Measurements from ENCODE around the gene APBB1.

Gene APBB1

GRCh38 chr11:6420677-6421076 is 1.8 kb upstream of the APBB1 start:
- Histone ChIP-seq H3K4me1 (ENCODE audit: insufficient read depth, low read length, severe bottlenecking) (peaks cover 12% of the 10 kb centered on the region), H3K36me3 (ENCODE audit: insufficient read depth, low read length) (no peaks in the 10 kb centered on the region), H3K9ac (ENCODE audit: low read length) (no peak overlapping the region), H3K27ac (ENCODE audit: low read depth, low read length, poor library complexity, severe bottlenecking) (no peak overlapping the region), H3K4me2 (ENCODE audit: low read length) (no peak overlapping the region), H3K79me2 (ENCODE audit: insufficient read depth, low read length) (no peaks in the 10 kb centered on the region), H3K9me3 (ENCODE audit: low read length) (no peaks in the 10 kb centered on the region), H3F3A (ENCODE audit: insufficient read depth, low read length) (no peaks in the 10 kb centered on the region), H3K27me3 (ENCODE audit: insufficient read depth, low read length) (peaks cover 7% of the 10 kb centered on the region; the same call in 1 of the 2 replicates), H3K9me2 (ENCODE audit: low read depth, low read length) (no peaks in the 10 kb centered on the region), H4K20me1 (ENCODE audit: insufficient read depth, low read length) (no peaks in the 10 kb centered on the region), H2AFZ (ENCODE audit: low read length) (no peak overlapping the region), H3K4me3 (ENCODE audit: low read depth, low read length, poor library complexity, severe bottlenecking) (no peak overlapping the region)
- TF ChIP-seq CTCF (IDR thresholded peaks at IDR 0.05; ENCODE audit: low read length) (no peak), EZH2 (IDR thresholded peaks at IDR 0.05; ENCODE audit: borderline replicate concordance, low read length) (no peak)

- H3K36me3 ChIP-seq (ENCODE audit: insufficient read depth, low read length) = no peaks in the 10 kb centered on the region
- peak overlapping the region; percentile 74; the same call in 1 of the 2 replicates for H3K9ac ChIP-seq (ENCODE audit: low read length)
- H3K4me2 ChIP-seq (ENCODE audit: low read length) = peak overlapping the region; percentile 77
- H3K79me2 ChIP-seq (ENCODE audit: insufficient read depth, low read length) = no peaks in the 10 kb centered on the region
- H2AFZ ChIP-seq (ENCODE audit: low read length) = no peak overlapping the region
- no peaks in the 10 kb centered on the region for H3K9me2 ChIP-seq (ENCODE audit: low read depth, low read length)
- peak overlapping the region; percentile 71 for H3K4me3 ChIP-seq (ENCODE audit: low read depth, low read length, poor library complexity, severe bottlenecking)
- H3K27me3 ChIP-seq (ENCODE audit: insufficient read depth, low read length) = peaks cover 7% of the 10 kb centered on the region; the same call in 1 of the 2 replicates
- no peaks in the 10 kb centered on the region for H3K9me3 ChIP-seq (ENCODE audit: low read length)
- H4K20me1 ChIP-seq (ENCODE audit: insufficient read depth, low read length) = no peaks in the 10 kb centered on the region
- no peaks in the 10 kb centered on the region for H3F3A ChIP-seq (ENCODE audit: insufficient read depth, low read length)
- peaks cover 12% of the 10 kb centered on the region for H3K4me1 ChIP-seq (ENCODE audit: insufficient read depth, low read length, severe bottlenecking)
- TF ChIP-seq CTCF (IDR thresholded peaks at IDR 0.05; ENCODE audit: low read length) (no peak), EZH2 (IDR thresholded peaks at IDR 0.05; ENCODE audit: borderline replicate concordance, low read length) (no peak)
- no peak overlapping the region for H3K27ac ChIP-seq (ENCODE audit: low read depth, low read length, poor library complexity, severe bottlenecking)
Observed at GRCh38 chr11:6418557-6419008, 311 bp downstream of the APBB1 start.

GRCh38 chr11:6417907-6418556 is 862 bp downstream of the APBB1 start:
- Histone ChIP-seq H3K36me3 (ENCODE audit: insufficient read depth, low read length) (no peaks in the 10 kb centered on the region), H3K79me2 (ENCODE audit: insufficient read depth, low read length) (no peaks in the 10 kb centered on the region), H4K20me1 (ENCODE audit: insufficient read depth, low read length) (no peaks in the 10 kb centered on the region), H3K9me2 (ENCODE audit: low read depth, low read length) (no peaks in the 10 kb centered on the region), H3F3A (ENCODE audit: insufficient read depth, low read length) (no peaks in the 10 kb centered on the region), H3K27ac (ENCODE audit: low read depth, low read length, poor library complexity, severe bottlenecking) (no peak overlapping the region), H3K4me2 (ENCODE audit: low read length) (peak overlapping the region; percentile 77; the same call in 1 of the 2 replicates), H3K9me3 (ENCODE audit: low read length) (no peaks in the 10 kb centered on the region), H3K4me3 (ENCODE audit: low read depth, low read length, poor library complexity, severe bottlenecking) (peak overlapping the region; percentile 71), H2AFZ (ENCODE audit: low read length) (no peak overlapping the region), H3K9ac (ENCODE audit: low read length) (no peak overlapping the region; the same call in 1 of the 2 replicates), H3K4me1 (ENCODE audit: insufficient read depth, low read length, severe bottlenecking) (peaks cover 12% of the 10 kb centered on the region), H3K27me3 (ENCODE audit: insufficient read depth, low read length) (peaks cover 7% of the 10 kb centered on the region; the same call in 1 of the 2 replicates)
- TF ChIP-seq CTCF (IDR thresholded peaks at IDR 0.05; ENCODE audit: low read length) (no peak), EZH2 (IDR thresholded peaks at IDR 0.05; ENCODE audit: borderline replicate concordance, low read length) (no peak)

Data from OCI-LY1 (cell line).